BE2C (cell line): ENCODE data around the gene ADAMTSL1.

Experiments used
- DNase-seq: peaks from one replicate; pipeline ENCODE4 v3.0.0-alpha.2; 2020
- H3K27me3 ChIP-seq: fragments of 250-450 bp; sonication (Bioruptor Pico); 2 replicates; pipeline ENCODE4 v1.5.1; 2020; ENCODE audit warnings: mild to moderate bottlenecking
- H3K36me3 ChIP-seq: fragments of 250-450 bp; sonication (Bioruptor Pico); 2 replicates; pipeline ENCODE4 v1.5.1; 2020; ENCODE audit warnings: mild to moderate bottlenecking
- H3K4me1 ChIP-seq: fragments of 250-450 bp; sonication (Bioruptor Pico); 2 replicates; pipeline ENCODE4 v1.5.1; 2020
- H3K4me3 ChIP-seq: 2 replicates; pipeline ENCODE4 v1.5.1; 2011; ENCODE audit warnings: low read depth, low read length
- H3K9me3 ChIP-seq: fragments of 250-450 bp; sonication (Bioruptor Pico); 2 replicates; pipeline ENCODE4 v1.5.1; 2020
- TF ChIP-seq, protein P1 (sequence below): IDR thresholded peaks from 2 replicates; pipeline ENCODE4 v1.5.1; 2012; ENCODE audit warnings: mild to moderate bottlenecking, low read depth, low read length

Gene ADAMTSL1

DNA sequence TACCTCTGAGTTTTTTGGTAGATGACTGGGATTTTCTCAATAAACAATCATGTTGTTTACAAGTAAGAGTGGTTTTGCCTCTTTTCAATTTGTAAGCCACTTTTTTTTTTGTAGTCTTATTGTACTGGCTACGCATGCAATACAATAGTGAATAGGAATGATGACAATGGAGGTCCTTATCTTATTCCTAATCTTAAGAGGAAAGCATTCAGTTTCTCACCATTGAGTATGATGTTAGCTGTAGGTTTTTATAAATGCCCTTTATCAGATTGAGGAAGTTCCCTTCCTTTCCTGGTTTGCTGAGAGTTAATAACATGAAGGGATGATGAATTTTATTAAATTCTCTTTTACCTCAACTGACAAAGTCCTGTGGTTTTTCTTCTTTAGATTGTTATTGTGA is 155.2 kb downstream of the ADAMTSL1 start:
- H3K27me3 ChIP-seq: no peaks in the 10 kb centered on the region
- DNase-seq: no peak
- H3K4me3 ChIP-seq: no peak overlapping the region
- H3K36me3 ChIP-seq: no peaks in the 10 kb centered on the region
- TF ChIP-seq, protein P1, sequence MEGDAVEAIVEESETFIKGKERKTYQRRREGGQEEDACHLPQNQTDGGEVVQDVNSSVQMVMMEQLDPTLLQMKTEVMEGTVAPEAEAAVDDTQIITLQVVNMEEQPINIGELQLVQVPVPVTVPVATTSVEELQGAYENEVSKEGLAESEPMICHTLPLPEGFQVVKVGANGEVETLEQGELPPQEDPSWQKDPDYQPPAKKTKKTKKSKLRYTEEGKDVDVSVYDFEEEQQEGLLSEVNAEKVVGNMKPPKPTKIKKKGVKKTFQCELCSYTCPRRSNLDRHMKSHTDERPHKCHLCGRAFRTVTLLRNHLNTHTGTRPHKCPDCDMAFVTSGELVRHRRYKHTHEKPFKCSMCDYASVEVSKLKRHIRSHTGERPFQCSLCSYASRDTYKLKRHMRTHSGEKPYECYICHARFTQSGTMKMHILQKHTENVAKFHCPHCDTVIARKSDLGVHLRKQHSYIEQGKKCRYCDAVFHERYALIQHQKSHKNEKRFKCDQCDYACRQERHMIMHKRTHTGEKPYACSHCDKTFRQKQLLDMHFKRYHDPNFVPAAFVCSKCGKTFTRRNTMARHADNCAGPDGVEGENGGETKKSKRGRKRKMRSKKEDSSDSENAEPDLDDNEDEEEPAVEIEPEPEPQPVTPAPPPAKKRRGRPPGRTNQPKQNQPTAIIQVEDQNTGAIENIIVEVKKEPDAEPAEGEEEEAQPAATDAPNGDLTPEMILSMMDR: no peak
- no peaks in the 10 kb centered on the region for H3K4me1 ChIP-seq
- H3K9me3 ChIP-seq: no peaks in the 10 kb centered on the region

DNA sequence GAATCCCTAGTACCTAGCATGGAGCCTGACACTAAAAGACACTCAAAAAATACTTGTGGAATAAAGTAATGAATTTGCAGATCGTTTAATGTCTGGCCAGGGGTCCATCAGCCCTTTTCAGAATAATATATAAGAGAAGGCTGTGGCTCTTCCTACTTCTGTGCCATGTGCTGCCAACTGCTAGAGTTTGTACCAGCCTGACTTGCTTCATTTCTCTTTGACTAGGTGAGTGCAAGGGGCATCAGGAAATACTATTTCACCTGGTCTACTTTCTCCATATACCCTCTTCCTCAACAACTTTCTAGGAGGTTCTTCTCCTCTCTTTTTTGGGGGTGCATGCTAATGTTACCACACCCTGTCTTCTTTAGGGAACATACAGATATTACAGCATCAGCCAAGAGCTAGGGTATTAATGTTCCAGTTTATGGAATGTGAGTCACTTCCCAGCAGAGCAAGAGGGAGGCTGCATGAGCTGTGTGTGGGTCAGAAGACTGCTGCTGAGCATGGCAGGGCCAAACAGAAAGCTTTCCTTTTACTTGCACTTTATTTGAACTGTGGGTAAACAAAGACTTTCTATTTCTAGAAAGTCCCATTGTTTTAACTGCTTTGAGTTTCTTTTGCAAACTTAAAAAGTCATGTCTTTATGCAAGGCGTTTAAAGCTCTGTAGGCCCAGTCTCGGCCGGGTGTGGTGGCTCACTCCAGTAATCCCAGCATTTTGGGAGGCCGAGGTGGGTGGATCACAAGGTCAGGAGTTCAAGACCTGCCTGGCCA is 158.9 kb downstream of the ADAMTSL1 start:
- H3K4me1 ChIP-seq: no peaks in the 10 kb centered on the region
- TF ChIP-seq, protein P1: no peak
- no peaks in the 10 kb centered on the region for H3K27me3 ChIP-seq
- no peaks in the 10 kb centered on the region for H3K9me3 ChIP-seq
- no peak for DNase-seq
- no peak overlapping the region for H3K4me3 ChIP-seq
- H3K36me3 ChIP-seq: no peaks in the 10 kb centered on the region

GRCh38 chr9:18636781-18637180 is 162.8 kb downstream of the ADAMTSL1 start:
- DNase-seq: no peak
- Histone ChIP-seq H3K27me3 (no peaks in the 10 kb centered on the region), H3K36me3 (no peaks in the 10 kb centered on the region), H3K9me3 (no peaks in the 10 kb centered on the region), H3K4me3 (no peak overlapping the region), H3K4me1 (no peaks in the 10 kb centered on the region)
- TF ChIP-seq, protein P1: no peak

DNA sequence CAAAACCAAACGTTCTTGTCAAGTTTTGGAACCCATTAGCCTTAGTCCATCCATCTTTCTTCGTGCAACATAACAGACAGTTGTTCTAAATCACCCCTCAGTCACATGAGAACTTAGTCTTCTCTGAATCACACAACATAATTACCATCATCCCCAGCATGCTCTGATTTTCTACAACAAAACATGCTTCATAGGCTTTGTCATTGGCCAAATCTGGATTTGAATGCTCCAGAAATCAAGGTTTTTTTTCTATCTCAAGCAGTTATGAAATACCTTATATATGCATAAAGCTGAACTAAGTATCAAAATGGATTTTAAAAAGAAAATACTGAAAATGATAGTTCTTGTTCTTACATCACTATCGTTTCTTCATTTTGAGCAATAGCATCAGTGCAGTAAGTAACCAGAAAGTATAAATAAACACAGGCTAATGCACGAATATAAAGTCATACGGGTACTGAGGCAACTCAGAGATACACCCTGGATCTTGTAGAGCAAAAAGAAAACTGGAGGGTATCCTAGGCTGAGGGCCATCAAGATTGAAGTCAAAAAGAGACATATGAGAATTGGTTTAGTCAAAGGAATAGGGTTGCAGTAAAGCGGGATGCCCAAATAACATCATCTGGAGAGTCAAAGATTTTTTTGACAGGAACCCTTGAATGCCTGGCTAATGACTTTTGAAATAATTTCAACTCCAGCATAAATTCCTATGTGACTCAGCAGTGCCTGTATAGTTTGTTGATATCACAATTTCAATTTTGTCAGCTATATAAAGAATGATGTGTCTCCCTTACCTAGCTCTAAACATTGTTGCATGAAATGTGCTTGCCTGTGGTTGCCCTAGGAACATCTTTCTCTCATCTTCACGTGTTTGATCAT is 164.7 kb downstream of the ADAMTSL1 start:
- DNase-seq: no peak
- Histone ChIP-seq H3K27me3 (no peaks in the 10 kb centered on the region), H3K4me3 (no peak overlapping the region), H3K4me1 (no peaks in the 10 kb centered on the region), H3K9me3 (no peaks in the 10 kb centered on the region), H3K36me3 (no peaks in the 10 kb centered on the region)
- TF ChIP-seq, protein P1: no peak

DNA sequence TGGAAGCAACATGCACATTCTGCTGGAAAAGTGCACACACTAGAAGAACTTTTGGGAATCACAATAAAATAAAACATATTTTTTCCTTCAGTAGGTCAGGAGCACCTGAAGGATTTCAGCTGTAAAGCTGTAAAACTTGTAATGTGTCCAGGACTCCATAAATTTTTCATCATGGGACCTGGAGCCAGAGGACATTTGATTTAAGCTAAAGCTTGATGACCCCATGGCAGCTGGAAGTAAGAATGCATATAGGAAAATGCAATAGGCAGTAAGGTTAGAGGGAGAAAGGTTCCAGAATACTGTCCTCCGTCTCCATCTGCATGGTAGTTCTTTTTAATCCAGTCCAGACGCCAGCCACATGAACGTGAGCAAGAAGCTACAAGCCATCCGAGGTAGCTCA is 166.0 kb downstream of the ADAMTSL1 start:
- Histone ChIP-seq H3K4me3 (no peak overlapping the region), H3K9me3 (no peaks in the 10 kb centered on the region), H3K4me1 (no peaks in the 10 kb centered on the region), H3K27me3 (no peaks in the 10 kb centered on the region), H3K36me3 (no peaks in the 10 kb centered on the region)
- TF ChIP-seq, protein P1: no peak
- DNase-seq: no peak
